Measurements from ENCODE around the gene CIB1. TPM values are rescaled to one million over a fixed set of nuclear protein-coding genes. Genes with fewer than 3 reads are reported as not detected.

CIB1 gene
- total RNA-seq, 1 experiment from 2014 or later: 54.1 TPM

GRCh38 chr15:90241343-90242192 is 7.8 kb upstream of the CIB1 start:
- no peak for DNase-seq (ENCODE audit: extremely low read depth, low read depth)

- no peak for DNase-seq (ENCODE audit: extremely low read depth, low read depth)
These were observed 7.1 kb upstream of the CIB1 start for GRCh38 chr15:90240856-90241255.

- DNase-seq (ENCODE audit: extremely low read depth, low read depth): no peak
These were observed 5.6 kb upstream of the CIB1 start for GRCh38 chr15:90239371-90239770.

GRCh38 chr15:90234096-90234988 is 601 bp upstream of the CIB1 start, which contains the start of gene GDPGP1:
TSS of gene GDPGP1 (plus strand) at chr15:90234209. CDS start at chr15:90240909, 6,700 bp downstream.
- no peak for DNase-seq (ENCODE audit: extremely low read depth, low read depth)

- no peak for DNase-seq (ENCODE audit: extremely low read depth, low read depth)
These were observed 777 bp downstream of the CIB1 start for GRCh38 chr15:90232941-90233386.

- DNase-seq (ENCODE audit: extremely low read depth, low read depth): no peak
These were observed 1.5 kb downstream of the CIB1 start for GRCh38 chr15:90232196-90232595.

GRCh38 chr15:90231028-90232017 is 2.4 kb downstream of the CIB1 start:
- DNase-seq (ENCODE audit: extremely low read depth, low read depth): no peak

- no peak for DNase-seq (ENCODE audit: extremely low read depth, low read depth)
These were observed 3.1 kb downstream of the CIB1 start for GRCh38 chr15:90230610-90231009.

- DNase-seq (ENCODE audit: extremely low read depth, low read depth): no peak
These were observed 3.7 kb downstream of the CIB1 start for GRCh38 chr15:90230071-90230494.

GRCh38 chr15:90228960-90229359 is 4.8 kb downstream of the CIB1 start:
- no peak for DNase-seq (ENCODE audit: extremely low read depth, low read depth)

- DNase-seq (ENCODE audit: extremely low read depth, low read depth): no peak
These were observed 5.6 kb downstream of the CIB1 start for GRCh38 chr15:90227816-90228772.

- no peak for DNase-seq (ENCODE audit: extremely low read depth, low read depth)
These were observed 6.4 kb downstream of the CIB1 start for GRCh38 chr15:90227336-90227735.

- DNase-seq (ENCODE audit: extremely low read depth, low read depth): no peak
These were observed 8.1 kb downstream of the CIB1 start for GRCh38 chr15:90225504-90226234.

GRCh38 chr15:90225047-90225446 is 8.7 kb downstream of the CIB1 start:
- no peak for DNase-seq (ENCODE audit: extremely low read depth, low read depth)

- DNase-seq (ENCODE audit: extremely low read depth, low read depth): no peak
These were observed 10.1 kb downstream of the CIB1 start for GRCh38 chr15:90223441-90224165.

- no peak for DNase-seq (ENCODE audit: extremely low read depth, low read depth)
These were observed 11.2 kb downstream of the CIB1 start for GRCh38 chr15:90222547-90222946.

GRCh38 chr15:90221246-90221900 is 12.4 kb downstream of the CIB1 start:
- DNase-seq (ENCODE audit: extremely low read depth, low read depth): peak; percentile 72
